Lower leg skin (tissue), 3 donors: Measurements from ENCODE around the gene VSIG2.

Source experiments
- CTCF ChIP-seq, 3 donors: fragments of 450-650 bp; IDR thresholded peaks; one replicate each; pipeline ENCODE4 v1.5.1; 2016; ENCODE audit warnings: antibody characterized with exemption in 3 of 3, mild to moderate bottlenecking in 3 of 3, moderate library complexity in 2 of 3
- POLR2A ChIP-seq, 2 donors: fragments of 450-650 bp; IDR thresholded peaks; one replicate each; pipeline ENCODE4 v1.6.1; 2016 to 2017; ENCODE audit warnings: antibody characterized with exemption in 2 of 2, mild to moderate bottlenecking in 1 of 2, moderate library complexity in 1 of 2

- TF ChIP-seq POLR2A (IDR thresholded peaks at IDR 0.05) (no peak), CTCF (IDR thresholded peaks at IDR 0.05) (no peak)
These were observed 18.0 kb upstream of the VSIG2 start for GRCh38 chr11:124769806-124770774.
